ENCODE data around the gene BOLA3. TPM values are rescaled to one million over a fixed set of nuclear protein-coding genes. Genes with fewer than 3 reads are reported as not detected.
"Not testable (repeated sequence)": the region's sequence is repeated elsewhere in the genome, so short reads cannot be mapped to it uniquely, and the experiment has no call there.

Gene BOLA3
- polyA plus RNA-seq, 3 donors = 31.1 to 67.8 (median 65.0) TPM

DNA sequence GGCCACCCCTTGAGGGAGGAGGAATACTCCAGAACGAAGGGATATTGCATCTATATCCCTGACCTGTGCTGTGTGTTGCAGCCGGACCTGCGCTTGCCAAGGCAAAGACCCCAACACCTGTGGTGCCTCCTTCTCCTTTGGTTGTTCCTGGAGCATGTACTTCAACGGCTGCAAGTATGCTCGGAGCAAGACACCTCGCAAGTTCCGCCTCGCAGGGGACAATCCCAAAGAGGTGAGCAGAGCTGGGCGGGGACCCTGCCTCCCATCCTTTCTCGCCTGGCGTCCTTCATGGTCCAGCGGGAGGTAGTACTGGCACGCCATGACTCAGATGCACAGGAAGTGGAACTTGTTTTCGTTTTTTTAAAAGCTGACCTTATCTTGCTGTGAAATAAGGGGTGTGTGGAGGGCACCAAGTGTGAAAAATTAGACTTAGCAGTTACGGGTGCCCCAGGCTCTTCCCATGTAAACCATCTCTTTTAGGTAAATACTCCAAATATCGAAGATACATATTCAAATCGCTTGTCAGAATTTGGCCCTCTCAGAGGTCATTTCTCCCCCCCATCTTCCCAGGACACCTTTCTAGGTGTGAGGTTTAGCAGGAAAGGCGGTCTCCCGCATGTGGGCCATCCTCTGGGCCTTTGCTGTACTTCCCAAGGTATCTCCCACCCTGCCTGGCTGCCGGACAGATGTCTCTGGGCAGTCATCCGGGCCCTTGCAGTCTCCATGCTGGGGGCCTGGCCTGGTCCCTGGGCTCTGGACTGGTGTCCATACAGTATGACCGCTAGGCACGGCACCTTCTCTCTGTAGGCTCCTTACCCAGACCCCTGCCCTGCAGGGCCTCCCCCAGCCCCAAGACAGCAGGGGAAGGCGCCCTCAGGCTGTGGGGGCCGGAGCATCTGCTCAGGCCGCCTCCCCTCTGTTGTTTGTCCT, 57.6 kb downstream of the BOLA3 start:
- H3K27ac ChIP-seq (ENCODE audit: low read depth, low read length) = no peak overlapping the region
- WGBS, 3 donors = 93 to 96% (median 95%) methylated on average over 26 of the region's 26 CpGs

DNA sequence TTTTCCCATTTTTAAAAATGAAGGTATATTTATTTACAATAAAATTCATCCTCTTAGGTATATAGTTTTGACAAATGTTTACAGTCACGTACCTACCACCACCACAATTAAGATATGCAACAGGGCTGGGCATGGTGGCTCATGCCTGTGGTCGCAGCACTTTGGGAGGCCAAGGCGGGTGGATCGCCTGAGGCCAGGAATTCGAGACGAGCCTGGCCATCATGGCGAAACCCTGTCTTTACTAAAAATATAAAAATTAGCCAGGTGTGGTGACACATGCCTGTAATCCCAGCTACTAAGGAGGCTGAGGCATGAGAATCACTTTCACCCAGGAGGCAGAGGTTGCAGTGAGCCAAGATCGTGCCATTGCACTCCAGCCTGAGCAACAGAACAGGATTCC, 59.0 kb downstream of the BOLA3 start:
- WGBS, 3 donors = 93 to 99% (median 95%) methylated on average over 8 of the region's 8 CpGs
- not testable (repeated sequence) for H3K27ac ChIP-seq (ENCODE audit: low read depth, low read length)

DNA sequence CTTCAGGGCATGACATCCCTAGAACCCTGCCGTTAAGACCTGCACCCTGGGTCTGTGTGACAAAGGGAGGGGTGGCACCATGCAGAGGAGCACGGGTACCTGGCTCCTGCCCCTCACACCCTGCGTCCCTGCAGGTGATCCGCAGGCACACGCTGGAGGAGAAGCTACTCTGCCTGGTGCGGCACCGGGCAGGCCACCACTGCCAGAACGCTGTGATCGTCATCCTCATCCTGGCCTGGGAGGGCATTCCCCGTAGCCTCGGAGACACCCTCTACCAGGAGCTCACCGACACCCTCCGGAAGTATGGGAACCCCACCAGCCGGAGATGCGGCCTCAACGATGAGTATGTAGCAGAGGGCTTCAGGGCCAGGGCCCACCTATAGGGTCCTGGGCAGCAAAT, 60.0 kb downstream of the BOLA3 start:
- 94 to 99% (median 97%) methylated on average over 15 to 16 of the region's 16 CpGs for WGBS, 3 donors
- H3K27ac ChIP-seq (ENCODE audit: low read depth, low read length) = no peak overlapping the region

DNA sequence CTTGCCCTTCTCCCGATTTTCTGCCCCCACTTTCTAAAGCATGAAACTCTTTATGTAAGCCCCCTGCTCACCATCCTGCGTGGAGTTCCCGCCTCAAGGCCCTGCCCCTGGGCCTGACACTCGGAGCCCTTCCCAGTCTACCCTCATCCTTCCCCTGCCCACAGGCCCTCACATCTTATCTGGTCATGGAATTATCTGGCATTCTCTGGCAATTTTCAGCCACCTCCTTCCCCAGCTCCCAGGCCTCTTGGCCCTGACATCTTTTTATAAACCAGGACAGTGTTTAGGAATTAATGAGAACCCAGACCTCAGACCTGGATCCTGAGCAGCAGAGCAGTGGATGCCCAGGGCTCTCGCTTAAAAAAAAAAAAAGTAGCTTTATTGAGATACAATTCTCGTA, 61.7 kb downstream of the BOLA3 start:
- H3K27ac ChIP-seq (ENCODE audit: low read depth, low read length) = no peak overlapping the region
- WGBS, 3 donors = 91 to 94% (median 92%) methylated on average over 6 of the region's 6 CpGs

Other genes with a start within 250 kb of the BOLA3 start
- gene DGUOK, start 221.0 kb downstream of the BOLA3 start, polyA plus RNA-seq = 100 to 1,000 TPM in 1 of 3 donors, 10 to 100 TPM in 2; 34.9 to 104 (median 63.2) TPM
- gene TET3, start 163.0 kb downstream of the BOLA3 start, polyA plus RNA-seq = 1 to 10 TPM; 1.5 to 2.3 (median 2.0) TPM
- gene MOB1A, start 31.0 kb upstream of the BOLA3 start, polyA plus RNA-seq = 10 to 100 TPM; 11.2 to 43.4 (median 33.6) TPM
- gene MTHFD2, start 50.7 kb upstream of the BOLA3 start, polyA plus RNA-seq = 10 to 100 TPM; 36.1 to 55.4 (median 41.0) TPM
- gene SLC4A5, start 195.5 kb upstream of the BOLA3 start, polyA plus RNA-seq = 1 to 10 TPM in 1 of 3 donors, under 1 TPM in 2; 0.32 to 1.0 (median 0.71) TPM
- 100 to 1,000 TPM in 1 of 3 donors, 10 to 100 TPM in 2; 40.0 to 127 (median 70.4) TPM for gene DCTN1, start 232.4 kb upstream of the BOLA3 start, polyA plus RNA-seq